Measurements from ENCODE around the gene NRIP1.

- TF ChIP-seq CEBPB (IDR thresholded peaks at IDR 0.05) (no peak), TCF12 (IDR thresholded peaks at IDR 0.05; ENCODE audit: low read depth) (no peak)
Observed at GRCh38 chr21:14972678-14973077, 92.1 kb downstream of the NRIP1 start.
